T-helper 22 cell (primary cell): ENCODE data around the gene SLC36A1.
"Not testable (repeated sequence)": the region's sequence is repeated elsewhere in the genome, so short reads cannot be mapped to it uniquely, and the experiment has no call there.

Experiments
- DNase-seq: peaks from one replicate; pipeline ENCODE4 v3.0.0-alpha.2; 2020; ENCODE audit warnings: low read depth

SLC36A1 gene

DNA sequence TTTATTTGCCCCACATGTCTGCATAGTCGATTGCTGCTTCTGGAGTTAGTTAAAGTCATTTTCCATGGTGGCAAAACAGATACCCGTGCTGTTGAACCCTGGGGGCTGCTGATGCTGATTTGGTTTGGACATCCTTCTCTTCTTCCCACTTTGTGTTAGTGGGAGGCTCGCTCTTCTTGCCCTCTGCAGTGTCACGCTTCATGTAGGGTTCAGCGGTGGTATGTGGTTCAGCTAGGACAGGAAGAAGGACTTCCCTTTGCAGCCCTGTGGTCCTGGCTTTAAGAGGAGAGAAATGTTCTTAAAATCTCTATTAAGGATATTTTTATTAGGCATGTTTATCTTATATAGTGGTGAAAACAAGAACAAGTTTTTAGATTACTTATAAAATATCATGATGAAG lies 36.2 kb downstream of the SLC36A1 start:
- DNase-seq: no peak

DNA sequence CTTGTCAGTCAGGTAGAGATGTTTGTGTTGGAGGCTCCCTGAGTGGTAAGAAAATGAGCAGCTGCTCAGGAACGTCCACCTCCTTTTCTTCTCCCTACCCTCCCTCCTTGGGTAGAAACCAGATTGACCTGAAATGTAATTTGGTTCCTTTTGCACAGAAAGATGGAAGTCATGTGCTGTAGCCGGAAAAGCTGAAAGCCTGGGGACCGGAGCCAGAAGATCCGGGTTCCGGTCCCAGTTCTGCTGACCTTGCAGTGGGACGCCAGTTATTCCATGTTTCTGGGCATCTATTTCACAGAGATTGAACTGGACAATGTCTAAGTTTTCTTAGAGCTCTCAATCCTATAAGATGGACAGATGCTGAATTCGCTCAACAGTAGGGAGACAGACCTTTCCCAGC lies 40.1 kb downstream of the SLC36A1 start:
- DNase-seq: no peak

DNA sequence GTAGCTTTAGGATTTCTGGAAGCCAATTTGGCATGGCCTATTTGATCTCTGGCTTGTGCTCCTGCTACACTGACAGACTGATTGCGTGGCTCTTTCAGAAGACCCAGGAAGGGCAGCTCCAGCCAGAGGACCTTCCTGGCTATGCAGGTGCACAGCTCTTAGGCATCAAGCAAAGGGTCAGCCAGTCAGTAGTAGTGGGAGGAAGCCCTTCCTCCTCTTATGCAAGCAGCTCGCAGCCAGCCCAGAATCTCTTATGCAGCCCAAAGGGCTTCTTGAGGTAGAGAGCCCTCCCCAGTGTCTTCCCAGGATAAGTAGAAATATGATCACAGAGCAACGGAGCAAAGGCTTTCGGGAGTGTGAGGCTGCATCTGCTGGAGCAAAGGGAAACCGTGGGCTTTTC lies 43.2 kb downstream of the SLC36A1 start:
- DNase-seq: no peak

DNA sequence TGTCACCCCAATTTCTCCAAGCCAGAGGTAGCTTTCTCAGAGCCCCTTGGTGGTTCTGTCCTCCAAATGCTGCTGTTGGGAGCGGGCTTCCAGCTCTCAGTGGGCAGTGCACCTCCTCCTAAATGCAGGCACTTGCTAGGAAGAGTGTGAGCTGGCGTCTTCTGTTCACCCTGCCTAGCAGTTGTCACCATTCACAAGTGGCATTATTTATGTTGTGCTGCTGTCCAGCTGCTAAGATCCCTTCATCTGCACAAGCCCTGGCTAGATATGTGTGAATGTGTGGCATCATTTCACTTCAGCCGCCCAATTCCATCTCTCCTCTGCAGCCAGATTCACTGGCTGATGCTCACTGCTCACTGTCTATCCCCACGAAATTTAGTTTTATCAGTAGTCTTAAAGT lies 43.7 kb downstream of the SLC36A1 start:
- DNase-seq: no peak

DNA sequence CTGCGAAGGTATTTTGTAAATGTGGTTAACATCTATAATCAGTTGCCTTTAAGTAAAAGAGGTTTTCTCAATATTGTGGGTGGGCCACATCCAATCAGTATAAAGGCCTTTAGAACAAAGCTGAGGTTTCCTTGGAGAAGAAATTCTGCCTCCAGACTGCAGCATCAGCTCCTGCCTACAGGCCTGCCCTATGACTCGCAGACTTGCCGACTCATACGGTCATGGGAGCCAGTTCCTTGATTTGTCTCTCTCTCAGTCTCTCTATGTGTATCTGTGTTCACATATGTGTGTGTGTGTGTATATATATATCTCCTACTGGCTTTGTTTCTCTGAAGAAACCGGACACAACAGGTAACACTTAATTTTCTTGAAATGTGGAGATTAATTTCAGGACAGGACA lies 45.3 kb downstream of the SLC36A1 start:
- DNase-seq: no peak

DNA sequence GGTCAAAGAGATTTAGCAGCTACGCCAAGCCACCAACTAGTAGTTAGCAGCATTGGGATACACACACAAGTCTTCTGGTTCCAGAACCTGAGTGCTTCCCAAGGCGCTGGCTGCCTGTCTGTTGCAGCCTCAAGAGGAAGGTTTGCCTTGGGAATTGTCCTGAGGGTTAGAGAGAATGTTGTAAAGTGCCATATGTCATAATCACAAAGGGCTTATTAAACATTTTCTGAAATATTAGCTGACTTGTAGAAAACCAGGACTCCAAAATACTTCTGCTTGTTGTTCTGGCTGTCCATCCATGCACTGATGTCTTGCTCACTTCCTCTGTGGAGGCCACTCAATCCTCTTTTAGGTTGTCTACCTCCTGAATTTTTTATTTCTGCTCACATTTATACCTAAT lies 46.3 kb downstream of the SLC36A1 start:
- DNase-seq: no peak

DNA sequence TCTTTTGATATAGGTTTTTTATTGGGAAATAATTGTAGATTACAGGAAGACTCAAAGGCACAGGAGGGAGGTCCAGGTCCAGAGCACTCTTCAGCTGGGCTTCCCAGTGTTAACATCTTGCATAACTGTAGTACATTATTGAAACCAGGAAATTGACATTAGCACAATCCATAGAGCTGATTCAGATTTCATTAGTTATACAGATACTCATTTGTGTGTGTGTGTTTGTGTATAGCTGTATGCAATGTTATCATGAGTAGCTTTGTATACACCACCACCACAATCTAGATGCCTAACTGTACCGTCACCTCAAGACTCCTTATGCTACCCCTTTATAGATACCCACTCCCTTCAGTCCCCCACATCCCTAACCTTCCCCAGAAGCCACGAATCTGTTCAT lies 47.9 kb downstream of the SLC36A1 start:
- DNase-seq: no peak

DNA sequence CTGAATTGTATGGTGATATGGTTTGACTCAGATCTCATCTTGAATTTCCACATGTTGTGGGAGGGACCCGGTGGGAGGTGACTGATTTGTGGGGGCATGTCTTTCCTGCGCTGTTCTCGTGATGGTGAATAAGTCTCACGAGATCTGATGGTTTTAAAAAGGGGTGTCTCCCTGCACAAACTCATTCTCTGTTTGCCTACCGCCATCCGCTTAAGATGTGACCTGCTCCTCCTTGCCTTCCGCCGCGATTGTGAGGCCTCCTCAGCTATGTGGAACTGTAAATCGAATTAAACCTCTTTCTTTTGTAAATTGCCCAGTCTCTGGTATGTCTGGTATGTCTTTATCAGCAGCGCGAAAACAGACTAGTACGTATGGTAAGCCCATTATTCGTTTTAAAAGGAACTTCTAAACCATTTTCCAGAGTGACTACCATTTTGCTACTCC lies 48.7 kb downstream of the SLC36A1 start:
- DNase-seq: no peak

DNA sequence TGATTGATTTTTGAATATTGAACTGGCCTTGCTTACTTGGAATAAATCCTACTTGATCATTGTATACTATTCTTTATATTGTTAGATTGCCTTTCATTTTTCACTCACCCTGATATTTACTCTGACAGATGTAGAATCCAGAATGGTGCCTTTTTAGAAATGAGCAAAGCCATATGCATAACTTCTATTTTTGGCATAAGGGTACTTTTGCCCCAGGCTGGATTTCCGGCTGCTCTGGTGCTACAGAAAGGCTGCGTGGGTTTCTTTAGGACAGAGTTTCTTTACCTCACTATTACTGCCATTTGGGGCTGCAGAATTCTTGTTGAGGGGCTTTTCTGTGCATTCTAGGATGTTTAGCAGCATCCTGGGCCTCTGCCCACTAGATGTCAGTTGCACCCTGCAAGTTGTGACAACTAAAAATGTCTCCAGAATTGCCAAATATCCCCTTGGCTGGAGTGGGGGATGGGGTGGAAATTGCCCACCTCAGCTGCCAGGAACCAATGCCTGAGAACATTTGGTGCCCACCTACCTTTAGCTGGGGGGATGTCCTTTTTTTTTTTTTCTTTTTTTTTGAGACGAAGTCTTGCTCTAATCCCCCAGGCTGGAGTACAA lies 50.1 kb downstream of the SLC36A1 start:
- DNase-seq: no peak

DNA sequence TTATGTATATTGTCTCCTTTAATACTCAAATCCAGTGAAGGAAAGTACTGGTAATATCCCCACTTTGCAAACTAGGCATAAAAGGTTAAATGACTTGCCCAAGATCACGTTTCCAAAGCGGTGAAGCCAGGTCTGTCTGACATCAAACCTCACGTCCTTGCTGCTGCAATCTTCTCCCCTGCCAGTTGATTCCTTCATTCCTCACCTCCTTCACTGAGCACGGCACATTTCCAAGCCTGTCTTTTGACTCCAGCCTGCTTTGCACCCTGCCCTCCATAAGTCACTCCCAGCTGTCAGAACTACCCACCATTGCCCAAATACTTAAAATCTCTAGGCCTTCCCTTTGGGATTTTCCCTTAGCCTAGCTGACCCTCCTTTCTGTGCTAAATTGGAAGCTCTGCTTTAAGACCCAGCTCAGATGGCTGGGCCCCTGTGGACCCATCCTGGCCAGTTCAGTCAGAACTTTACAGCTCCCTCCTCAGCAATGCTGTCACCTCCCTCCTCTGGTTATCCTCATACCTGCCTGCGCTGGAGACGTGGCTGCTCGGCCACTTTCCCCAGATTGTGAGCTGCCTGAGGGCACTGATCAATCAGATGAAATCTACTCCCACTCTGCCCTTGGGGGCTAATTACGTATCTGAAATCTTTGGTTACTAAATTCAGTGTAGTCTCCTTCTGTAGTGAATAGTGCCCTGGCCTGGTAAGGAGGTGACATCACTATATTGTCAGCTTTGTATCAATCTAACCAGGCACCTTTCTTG lies 51.2 kb downstream of the SLC36A1 start:
- DNase-seq: no peak

DNA sequence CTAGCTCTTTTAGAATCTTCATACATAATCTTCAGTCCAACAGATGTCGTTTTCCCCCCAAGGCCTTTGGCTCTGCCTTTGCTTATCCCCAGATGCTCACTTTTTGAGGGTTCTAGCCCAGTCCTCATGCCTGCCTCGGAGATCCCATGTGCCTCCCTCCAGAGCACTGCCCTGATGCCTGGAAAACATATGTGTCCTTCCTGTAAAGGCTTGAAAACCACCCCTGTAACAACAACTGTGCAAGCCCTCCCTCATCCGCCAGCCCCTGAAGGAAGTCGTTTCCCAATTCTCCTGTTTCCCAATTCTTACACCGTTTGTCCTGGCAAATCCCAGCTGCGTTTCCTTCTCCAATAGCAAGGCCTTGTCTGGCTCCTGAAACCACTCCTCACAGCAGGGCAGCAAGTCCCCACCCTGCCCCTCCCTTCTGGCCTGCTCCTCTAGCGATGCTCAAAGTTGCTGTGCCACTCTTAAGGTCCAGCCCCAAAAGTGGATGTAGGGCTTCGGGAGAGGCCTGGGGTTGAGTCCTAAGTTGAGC lies 52.2 kb downstream of the SLC36A1 start:
- DNase-seq: no peak

DNA sequence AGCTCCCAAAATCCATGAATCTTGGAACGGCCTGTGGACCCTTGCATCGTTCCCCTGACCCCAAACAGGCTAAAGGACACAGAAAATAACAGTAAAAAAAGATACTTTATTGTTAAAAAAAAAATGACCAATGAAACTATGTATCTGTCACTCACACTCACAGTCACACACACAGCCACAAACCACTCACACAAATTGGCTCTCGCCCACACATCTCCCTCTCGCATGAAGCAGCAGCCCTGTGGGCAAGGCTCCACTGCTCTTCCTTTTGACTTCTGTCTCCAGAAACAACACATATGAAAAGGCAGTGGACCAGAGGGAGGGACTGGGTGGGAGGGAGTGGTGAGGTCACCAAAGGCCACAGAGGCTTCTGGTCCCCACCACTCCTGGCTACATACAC lies 56.6 kb downstream of the SLC36A1 start:
- no peak for DNase-seq

DNA sequence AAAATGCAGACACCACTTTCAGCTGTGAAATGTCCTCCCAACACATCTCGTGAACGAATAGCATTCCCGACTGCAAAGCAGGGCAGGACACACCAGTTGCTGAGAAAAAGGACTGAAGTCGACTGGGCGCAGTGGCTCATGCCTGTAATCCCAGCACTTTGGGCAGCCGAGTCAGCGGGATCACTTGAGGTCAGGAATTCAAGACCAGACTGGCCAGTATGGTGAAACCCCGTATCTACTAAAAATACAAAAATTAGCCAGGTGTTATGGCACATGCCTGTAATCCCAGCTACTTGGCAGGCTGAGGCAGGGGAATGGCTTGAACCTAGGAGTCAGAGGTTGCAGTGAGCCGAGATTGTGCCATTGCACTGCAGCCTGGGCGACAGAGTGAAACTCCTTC lies 60.9 kb downstream of the SLC36A1 start:
- DNase-seq: not testable (repeated sequence)

DNA sequence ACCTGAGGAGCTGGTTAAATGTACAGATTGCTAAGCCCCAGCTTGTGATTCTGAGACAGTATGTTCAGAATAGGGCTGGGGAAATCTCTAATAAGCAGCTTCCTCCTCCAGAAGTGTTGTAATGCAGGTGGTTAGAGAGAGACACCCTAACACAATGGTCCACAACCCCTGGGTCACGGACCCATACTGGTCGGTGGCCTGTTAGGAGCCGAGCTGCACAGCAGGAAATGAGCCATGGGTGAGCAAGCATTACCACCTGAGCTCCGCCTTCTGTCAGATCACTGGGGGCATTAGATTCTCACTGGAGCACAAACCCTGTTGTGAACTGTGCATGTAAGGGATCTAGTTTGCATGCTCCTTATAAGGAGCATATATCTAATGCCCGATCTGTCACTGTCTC lies 61.8 kb downstream of the SLC36A1 start:
- DNase-seq: no peak

DNA sequence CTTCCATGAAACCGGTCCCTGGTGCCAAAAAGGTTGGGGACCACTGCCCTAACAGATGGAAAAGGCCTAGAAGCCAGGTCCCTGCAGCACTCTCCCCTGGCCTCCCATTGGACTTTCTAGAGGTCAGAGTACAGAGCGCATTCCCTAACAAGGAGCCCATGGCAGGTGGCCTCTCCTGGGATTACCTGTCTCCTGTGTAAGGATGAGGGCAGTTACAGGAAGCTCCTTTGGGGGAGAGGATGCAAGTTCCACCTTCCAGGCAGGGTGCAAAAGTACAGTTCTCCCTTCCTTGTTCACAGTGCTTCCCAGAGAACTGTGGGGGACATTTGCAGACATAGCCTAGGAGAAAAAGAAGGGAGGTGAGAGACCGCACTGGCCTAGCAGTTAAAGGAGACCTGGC lies 62.4 kb downstream of the SLC36A1 start:
- no peak for DNase-seq

DNA sequence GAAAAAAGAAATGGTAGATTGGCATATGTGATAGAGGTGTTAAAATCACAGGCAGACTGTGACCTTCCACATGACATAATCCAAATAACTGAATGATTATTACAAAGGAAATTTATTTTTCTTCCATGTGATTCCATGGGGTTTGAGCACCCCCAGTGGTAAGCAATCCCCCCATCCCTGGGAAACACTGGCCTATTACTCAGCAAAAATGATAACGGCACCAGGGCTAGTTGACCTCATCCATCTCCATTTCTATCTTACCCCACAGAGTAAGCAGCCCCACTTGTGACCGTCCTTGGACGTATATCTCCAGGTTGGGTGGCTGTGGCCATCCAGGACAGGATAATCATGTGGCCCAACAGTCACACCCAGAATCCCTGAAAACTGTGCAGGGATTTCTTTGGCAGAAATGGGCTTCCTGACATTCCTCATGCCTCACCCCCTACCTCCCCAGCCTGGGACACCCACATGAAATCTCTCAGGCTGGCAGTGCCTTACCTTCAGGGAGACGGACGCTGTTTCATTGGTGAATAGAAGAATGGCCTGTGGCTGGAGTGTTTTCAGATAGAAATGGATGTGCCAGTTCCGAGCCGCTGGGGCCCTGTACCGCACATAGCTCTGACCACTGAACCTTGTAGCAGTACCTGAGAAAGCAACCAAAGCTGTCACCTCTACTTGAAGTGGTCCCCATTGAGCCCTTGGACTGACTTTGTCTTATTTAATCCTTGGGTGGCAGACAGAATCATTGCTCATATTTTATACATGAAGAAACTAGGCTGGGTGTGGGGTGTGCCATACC lies 69.9 kb downstream of the SLC36A1 start:
- no peak for DNase-seq

DNA sequence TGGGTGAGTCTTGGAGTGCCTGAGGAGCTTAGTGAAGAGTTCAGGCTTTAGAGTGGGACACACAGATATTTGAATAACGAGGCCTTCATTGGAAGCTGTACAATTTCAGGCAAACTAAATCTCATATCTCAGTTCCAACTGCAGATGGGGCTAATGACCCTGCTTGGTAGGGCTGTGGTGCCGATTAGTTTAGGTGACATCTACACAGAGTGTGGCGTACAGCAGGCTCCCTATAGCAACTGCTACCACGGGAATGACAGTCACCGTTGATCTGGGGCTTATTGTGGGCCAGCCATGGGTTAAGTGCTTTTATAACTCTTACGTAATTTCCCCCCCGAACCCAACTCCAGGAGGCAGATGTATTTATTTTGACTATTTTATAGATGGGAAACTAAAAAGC lies 72.9 kb downstream of the SLC36A1 start:
- no peak for DNase-seq

DNA sequence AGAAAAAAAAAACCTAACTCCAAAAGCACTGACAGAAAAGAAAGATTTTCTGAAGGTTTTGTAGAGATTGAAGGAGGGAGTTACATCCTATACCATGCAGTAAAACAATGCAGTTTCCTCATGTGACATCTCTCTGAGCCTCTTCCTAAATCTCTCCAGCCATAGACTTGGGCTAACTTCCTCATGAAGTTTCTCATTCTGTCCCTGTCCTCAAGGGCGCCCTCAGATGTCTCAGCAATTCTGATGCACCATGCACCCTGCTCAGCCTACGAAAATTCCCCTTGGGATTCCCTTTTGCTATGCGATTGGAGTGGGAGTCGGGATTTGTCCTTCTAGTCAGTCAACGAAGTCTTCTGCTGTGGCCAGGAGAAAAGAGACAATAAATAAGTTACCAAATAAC lies 74.8 kb downstream of the SLC36A1 start:
- DNase-seq: no peak

DNA sequence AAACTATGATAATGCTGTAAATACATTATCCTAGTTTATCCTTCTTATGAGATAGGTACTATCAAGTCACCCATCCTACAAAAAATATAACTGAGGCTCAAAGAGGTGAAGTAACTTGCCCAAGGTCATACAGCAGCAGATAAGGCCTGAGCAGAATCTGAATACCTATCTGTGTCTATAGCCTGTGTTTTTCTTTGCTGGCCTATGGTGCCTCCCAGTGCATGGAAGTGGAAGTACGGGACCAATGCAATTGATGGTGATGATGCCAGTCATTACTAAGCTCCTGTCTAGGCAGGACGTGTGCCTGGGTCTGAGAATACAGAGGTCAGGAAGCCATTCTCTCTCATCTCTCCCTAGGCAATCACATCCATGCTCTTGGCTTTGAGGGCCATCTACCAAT lies 75.9 kb downstream of the SLC36A1 start:
- no peak for DNase-seq

DNA sequence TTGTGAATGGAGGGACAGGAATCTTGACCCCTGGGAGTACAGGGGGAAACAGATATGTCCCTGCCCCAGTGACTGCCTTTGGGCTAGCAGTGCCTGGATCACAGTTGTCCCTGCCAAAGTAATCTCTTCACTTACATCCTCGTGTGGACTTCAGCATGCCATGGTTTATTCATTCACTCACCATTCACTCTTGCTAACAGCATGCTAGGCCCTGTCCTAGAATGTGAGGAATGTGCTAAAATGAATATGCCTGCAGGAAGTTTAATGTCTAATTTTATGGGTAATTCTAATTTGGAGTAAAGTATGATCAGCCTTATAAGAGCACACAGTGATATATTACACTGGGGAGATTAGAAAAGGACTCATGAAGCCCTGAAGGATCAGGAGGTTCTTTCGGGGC lies 80.8 kb downstream of the SLC36A1 start:
- no peak for DNase-seq

DNA sequence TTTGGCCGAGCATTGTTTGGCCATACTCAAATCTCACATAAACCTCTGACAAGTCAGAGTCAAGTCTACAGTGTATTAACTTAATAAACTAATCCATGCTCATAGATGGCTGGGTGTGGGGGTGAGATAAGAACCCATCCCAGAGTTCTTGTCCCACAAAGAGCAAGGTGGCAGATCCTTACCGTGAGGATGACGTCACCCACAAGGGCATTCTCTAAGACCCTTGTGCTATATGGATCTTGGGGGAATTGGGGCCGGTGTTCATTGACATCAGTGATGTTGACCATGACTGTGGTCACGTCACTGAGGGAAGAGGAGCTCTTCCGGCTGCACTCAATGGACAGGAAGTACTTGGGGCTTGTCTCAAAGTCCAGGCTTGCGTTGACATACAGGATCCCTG lies 81.6 kb downstream of the SLC36A1 start:
- DNase-seq: no peak

DNA sequence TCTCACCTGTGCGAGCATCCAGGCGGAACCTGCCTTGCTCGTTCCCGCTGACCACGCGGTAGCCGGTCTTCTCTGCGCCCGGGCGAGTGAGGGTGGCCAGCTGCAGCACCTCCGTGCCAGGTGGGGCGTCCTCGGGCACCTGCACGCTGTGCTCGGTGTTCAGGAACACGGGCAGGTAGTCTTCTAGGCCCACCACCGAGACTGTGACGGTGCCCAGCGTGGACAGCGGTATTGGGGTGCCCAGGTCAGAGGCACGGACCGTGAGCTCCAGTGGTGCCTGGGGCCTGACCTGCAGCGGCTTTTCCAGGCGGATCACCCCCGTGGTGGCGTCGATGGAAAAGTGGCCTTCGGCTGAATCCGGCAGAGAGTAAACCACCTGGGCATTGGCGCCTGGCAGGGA lies 84.2 kb downstream of the SLC36A1 start:
- no peak for DNase-seq

DNA sequence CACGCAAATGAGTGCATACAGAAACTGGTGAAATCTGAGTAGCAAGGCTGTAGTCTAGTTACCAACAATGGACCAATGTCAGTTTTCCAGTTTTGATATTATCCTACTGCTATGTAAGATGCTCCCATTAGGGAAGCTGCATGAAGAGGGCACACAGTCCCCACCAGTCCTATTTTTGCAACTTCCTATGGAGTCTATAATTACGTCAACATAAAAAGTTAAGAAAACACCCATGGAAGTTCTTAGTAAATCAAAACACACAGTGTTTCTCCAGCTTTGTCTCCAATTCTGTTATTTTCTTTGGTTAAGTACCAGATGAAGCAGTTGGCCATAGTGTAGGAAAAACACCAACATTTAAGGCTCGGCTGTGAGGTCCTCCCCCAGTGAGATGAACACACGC lies 85.0 kb downstream of the SLC36A1 start:
- DNase-seq: no peak
